HL-60 (cell line): ENCODE data around the gene KYNU.

Source experiments
- GABPA ChIP-seq: IDR thresholded peaks from 2 replicates; pipeline ENCODE4 v1.6.1; 2012; ENCODE audit warnings: low read depth
- POLR2AphosphoS5 ChIP-seq: IDR thresholded peaks from 2 replicates; pipeline ENCODE4 v1.6.1; 2012; ENCODE audit warnings: low read depth
- SPI1 ChIP-seq: IDR thresholded peaks from 2 replicates; pipeline ENCODE4 v1.6.1; 2012; ENCODE audit warnings: low read depth, mild to moderate bottlenecking, borderline replicate concordance
- TF ChIP-seq, protein P1 (sequence below): IDR thresholded peaks from one replicate; pipeline ENCODE4 v1.5.1; 2011; ENCODE audit warnings: low read length, control low read depth, inconsistent platforms; ENCODE audit not compliant: insufficient read depth
- TF ChIP-seq, protein P2 (sequence below): IDR thresholded peaks from 2 replicates; pipeline ENCODE4 v1.6.1; 2012; ENCODE audit warnings: low read depth; ENCODE audit not compliant: insufficient replicate concordance

DNA sequence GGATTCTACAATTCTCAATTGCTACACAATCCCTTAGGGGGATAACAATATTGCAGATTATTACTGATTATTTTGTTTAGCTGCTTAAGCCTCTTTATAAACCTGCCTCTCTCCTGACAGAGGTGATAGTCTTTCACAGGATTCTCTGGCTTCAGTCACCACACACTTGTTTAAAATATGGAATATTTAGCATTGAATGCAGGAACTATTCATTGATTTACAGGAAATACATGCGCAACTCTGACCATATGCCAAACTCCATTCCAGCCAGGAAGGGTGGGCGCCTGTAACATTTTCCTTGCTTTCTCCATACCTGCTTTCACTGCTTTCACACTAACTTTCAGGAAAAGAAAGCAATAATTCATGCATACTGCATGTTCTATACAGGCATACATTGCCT lies 207.0 kb downstream of the KYNU start:
- TF ChIP-seq, protein P1, sequence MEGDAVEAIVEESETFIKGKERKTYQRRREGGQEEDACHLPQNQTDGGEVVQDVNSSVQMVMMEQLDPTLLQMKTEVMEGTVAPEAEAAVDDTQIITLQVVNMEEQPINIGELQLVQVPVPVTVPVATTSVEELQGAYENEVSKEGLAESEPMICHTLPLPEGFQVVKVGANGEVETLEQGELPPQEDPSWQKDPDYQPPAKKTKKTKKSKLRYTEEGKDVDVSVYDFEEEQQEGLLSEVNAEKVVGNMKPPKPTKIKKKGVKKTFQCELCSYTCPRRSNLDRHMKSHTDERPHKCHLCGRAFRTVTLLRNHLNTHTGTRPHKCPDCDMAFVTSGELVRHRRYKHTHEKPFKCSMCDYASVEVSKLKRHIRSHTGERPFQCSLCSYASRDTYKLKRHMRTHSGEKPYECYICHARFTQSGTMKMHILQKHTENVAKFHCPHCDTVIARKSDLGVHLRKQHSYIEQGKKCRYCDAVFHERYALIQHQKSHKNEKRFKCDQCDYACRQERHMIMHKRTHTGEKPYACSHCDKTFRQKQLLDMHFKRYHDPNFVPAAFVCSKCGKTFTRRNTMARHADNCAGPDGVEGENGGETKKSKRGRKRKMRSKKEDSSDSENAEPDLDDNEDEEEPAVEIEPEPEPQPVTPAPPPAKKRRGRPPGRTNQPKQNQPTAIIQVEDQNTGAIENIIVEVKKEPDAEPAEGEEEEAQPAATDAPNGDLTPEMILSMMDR: no peak
- TF ChIP-seq, protein P2, sequence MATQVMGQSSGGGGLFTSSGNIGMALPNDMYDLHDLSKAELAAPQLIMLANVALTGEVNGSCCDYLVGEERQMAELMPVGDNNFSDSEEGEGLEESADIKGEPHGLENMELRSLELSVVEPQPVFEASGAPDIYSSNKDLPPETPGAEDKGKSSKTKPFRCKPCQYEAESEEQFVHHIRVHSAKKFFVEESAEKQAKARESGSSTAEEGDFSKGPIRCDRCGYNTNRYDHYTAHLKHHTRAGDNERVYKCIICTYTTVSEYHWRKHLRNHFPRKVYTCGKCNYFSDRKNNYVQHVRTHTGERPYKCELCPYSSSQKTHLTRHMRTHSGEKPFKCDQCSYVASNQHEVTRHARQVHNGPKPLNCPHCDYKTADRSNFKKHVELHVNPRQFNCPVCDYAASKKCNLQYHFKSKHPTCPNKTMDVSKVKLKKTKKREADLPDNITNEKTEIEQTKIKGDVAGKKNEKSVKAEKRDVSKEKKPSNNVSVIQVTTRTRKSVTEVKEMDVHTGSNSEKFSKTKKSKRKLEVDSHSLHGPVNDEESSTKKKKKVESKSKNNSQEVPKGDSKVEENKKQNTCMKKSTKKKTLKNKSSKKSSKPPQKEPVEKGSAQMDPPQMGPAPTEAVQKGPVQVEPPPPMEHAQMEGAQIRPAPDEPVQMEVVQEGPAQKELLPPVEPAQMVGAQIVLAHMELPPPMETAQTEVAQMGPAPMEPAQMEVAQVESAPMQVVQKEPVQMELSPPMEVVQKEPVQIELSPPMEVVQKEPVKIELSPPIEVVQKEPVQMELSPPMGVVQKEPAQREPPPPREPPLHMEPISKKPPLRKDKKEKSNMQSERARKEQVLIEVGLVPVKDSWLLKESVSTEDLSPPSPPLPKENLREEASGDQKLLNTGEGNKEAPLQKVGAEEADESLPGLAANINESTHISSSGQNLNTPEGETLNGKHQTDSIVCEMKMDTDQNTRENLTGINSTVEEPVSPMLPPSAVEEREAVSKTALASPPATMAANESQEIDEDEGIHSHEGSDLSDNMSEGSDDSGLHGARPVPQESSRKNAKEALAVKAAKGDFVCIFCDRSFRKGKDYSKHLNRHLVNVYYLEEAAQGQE: no peak
- TF ChIP-seq POLR2AphosphoS5: no peak
- TF ChIP-seq SPI1: no peak
- no peak for TF ChIP-seq GABPA
